Measurements from ENCODE around the gene ADPRHL1. TPM values are rescaled to one million over a fixed set of nuclear protein-coding genes. Genes with fewer than 3 reads are reported as not detected.

ADPRHL1 gene
- total RNA-seq, 1 donor from 2014 or later = 2.6 TPM

DNA sequence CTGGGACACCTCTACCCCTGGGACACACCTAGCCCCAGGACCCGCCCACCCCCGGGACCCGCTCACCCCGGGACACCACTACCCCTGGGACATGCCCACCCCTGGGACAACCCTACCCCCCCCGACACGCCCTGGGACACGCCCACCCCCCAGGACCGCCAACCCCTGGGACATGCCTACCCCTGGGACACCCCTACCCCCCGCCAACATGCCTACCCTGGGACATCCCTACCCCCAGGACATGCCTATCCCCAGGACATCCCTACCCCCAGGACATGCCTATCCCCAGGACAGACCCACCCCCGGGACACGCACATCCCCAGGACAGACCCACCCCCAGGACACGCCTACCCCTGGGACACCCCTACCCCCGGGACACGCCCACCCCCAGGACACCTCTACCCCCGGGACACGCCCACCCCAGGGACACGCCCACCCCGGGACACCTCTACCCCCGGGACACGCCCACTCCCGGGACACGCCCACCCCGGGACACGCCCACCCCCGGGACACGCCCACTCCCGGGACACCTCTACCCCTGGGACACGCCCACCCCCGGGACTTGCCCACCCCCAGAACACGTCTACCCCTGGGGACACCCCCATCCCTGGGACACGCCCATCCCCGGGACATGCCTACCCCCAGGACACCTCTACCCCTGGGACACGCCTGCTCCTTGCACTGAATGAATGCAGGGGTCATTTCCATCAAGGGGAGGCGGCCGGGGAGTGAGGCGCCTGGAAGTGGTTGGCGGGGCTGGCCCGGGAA is 32.3 kb downstream of the ADPRHL1 start:
- no peak for DNase-seq (ENCODE audit: extremely low spot score, unreplicated experiment)
- Mint-ChIP-seq H3K27me3 (ENCODE audit: unreplicated experiment) (peaks cover 3% of the 10 kb centered on the region), H3K36me3 (ENCODE audit: unreplicated experiment) (peaks cover 2% of the 10 kb centered on the region), H3K9me3 (ENCODE audit: unreplicated experiment) (no peaks in the 10 kb centered on the region), H3K27ac (ENCODE audit: unreplicated experiment) (peak overlapping the region; percentile 92), H3K4me3 (ENCODE audit: unreplicated experiment) (no peak overlapping the region), H3K4me1 (ENCODE audit: unreplicated experiment) (peaks cover 27% of the 10 kb centered on the region)
- TF ChIP-seq, protein P1, sequence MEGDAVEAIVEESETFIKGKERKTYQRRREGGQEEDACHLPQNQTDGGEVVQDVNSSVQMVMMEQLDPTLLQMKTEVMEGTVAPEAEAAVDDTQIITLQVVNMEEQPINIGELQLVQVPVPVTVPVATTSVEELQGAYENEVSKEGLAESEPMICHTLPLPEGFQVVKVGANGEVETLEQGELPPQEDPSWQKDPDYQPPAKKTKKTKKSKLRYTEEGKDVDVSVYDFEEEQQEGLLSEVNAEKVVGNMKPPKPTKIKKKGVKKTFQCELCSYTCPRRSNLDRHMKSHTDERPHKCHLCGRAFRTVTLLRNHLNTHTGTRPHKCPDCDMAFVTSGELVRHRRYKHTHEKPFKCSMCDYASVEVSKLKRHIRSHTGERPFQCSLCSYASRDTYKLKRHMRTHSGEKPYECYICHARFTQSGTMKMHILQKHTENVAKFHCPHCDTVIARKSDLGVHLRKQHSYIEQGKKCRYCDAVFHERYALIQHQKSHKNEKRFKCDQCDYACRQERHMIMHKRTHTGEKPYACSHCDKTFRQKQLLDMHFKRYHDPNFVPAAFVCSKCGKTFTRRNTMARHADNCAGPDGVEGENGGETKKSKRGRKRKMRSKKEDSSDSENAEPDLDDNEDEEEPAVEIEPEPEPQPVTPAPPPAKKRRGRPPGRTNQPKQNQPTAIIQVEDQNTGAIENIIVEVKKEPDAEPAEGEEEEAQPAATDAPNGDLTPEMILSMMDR (IDR thresholded peaks at IDR 0.05) = no peak

DNA sequence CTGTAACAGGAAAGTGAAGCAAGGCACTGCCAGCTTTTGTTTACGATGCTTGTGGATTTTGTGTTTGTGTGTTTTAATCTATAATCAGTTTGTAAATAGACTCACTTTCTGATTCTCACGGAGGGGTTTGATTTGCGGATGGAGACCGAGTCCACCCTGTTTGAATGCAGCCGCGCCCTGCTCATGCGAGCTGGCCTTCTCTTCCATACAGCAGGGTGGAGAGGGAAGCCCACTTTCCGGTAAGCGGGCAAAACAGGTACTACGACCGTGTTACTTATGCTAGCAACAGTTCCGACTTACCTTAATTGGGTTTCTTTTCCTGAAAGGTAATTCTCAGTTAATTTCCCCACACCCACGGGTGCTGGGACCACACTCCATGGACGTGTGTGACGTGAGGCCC is 33.1 kb downstream of the ADPRHL1 start:
- Mint-ChIP-seq H3K4me3 (ENCODE audit: unreplicated experiment) (no peak overlapping the region), H3K27me3 (ENCODE audit: unreplicated experiment) (peaks cover 3% of the 10 kb centered on the region), H3K27ac (ENCODE audit: unreplicated experiment) (no peak overlapping the region), H3K36me3 (ENCODE audit: unreplicated experiment) (peaks cover 2% of the 10 kb centered on the region), H3K9me3 (ENCODE audit: unreplicated experiment) (no peaks in the 10 kb centered on the region), H3K4me1 (ENCODE audit: unreplicated experiment) (peaks cover 24% of the 10 kb centered on the region)
- TF ChIP-seq, protein P1 (IDR thresholded peaks at IDR 0.05) = no peak
- no peak for DNase-seq (ENCODE audit: extremely low spot score, unreplicated experiment)

DNA sequence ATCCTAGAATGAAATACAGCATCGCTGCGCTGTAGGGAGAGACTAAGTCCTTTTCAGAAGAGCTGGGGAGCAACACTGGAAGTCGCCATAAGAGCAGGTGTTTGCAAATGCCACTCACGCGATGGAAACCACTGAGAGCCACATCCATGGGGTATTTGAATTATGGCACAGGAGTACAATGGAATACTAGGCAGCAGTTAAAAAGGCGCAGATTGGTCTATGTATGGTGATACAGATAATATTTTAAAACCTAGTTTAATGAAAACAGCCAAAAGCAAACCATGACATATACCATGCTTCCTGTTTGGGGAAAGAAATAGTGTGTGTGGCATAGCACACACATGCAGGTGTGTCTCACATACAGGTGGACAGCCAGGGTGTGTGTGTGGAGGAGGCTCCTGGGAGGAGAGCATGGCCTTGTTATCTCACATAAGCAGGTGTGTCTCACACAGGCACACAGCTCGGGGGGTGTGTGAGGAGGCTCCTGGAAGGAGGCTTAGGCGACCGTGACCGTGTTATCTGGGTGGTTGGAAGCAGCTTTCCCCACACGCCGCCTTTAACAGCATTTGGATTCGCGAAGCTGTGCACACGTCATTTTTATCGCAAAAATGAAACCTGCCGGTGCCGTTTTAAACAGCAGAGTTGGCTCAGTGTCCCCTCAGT is 33.6 kb downstream of the ADPRHL1 start:
- Mint-ChIP-seq H3K4me1 (ENCODE audit: unreplicated experiment) (peaks cover 24% of the 10 kb centered on the region), H3K27me3 (ENCODE audit: unreplicated experiment) (peaks cover 3% of the 10 kb centered on the region), H3K27ac (ENCODE audit: unreplicated experiment) (no peak overlapping the region), H3K4me3 (ENCODE audit: unreplicated experiment) (no peak overlapping the region), H3K9me3 (ENCODE audit: unreplicated experiment) (no peaks in the 10 kb centered on the region), H3K36me3 (ENCODE audit: unreplicated experiment) (peaks cover 2% of the 10 kb centered on the region)
- TF ChIP-seq, protein P1 (IDR thresholded peaks at IDR 0.05) = no peak
- DNase-seq (ENCODE audit: extremely low spot score, unreplicated experiment) = no peak

DNA sequence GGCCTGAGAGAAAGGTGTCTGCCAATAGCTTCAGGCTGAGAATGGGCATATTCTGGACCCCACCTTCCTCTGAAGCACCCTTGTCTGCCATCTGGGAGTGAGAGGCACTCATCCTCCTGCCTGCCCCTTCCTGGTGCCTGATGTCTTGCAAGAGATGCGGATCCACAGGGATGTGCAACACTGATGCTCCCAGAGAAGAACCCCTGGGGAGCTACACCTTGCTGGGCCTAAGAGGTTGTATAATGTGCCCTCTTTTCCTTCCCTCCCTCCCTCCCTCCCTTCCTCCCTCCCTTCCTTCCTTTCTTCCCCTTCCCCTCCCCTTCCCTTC is 34.6 kb downstream of the ADPRHL1 start:
- H3K27me3 Mint-ChIP-seq (ENCODE audit: unreplicated experiment) = peaks cover 3% of the 10 kb centered on the region
- no peak for DNase-seq (ENCODE audit: extremely low spot score, unreplicated experiment)
- TF ChIP-seq, protein P1 (IDR thresholded peaks at IDR 0.05) = no peak
- H3K36me3 Mint-ChIP-seq (ENCODE audit: unreplicated experiment) = peaks cover 2% of the 10 kb centered on the region
- H3K4me1 Mint-ChIP-seq (ENCODE audit: unreplicated experiment) = peaks cover 32% of the 10 kb centered on the region
- no peak overlapping the region for H3K27ac Mint-ChIP-seq (ENCODE audit: unreplicated experiment)
- no peaks in the 10 kb centered on the region for H3K9me3 Mint-ChIP-seq (ENCODE audit: unreplicated experiment)
- H3K4me3 Mint-ChIP-seq (ENCODE audit: unreplicated experiment) = no peak overlapping the region
